HG03045 (cell line): ENCODE results near the gene SELPLG.
"Not testable (repeated sequence)": the region's sequence is repeated elsewhere in the genome, so short reads cannot be mapped to it uniquely, and the experiment has no call there.

ENCODE experiments used
- ATAC-seq: cut with Tn5 transposase; IDR thresholded peaks from one replicate; pipeline ENCODE4 v1.9.1; 2021; ENCODE audit warnings: mild to moderate bottlenecking, moderate library complexity; ENCODE audit not compliant: unreplicated experiment

Gene SELPLG

DNA sequence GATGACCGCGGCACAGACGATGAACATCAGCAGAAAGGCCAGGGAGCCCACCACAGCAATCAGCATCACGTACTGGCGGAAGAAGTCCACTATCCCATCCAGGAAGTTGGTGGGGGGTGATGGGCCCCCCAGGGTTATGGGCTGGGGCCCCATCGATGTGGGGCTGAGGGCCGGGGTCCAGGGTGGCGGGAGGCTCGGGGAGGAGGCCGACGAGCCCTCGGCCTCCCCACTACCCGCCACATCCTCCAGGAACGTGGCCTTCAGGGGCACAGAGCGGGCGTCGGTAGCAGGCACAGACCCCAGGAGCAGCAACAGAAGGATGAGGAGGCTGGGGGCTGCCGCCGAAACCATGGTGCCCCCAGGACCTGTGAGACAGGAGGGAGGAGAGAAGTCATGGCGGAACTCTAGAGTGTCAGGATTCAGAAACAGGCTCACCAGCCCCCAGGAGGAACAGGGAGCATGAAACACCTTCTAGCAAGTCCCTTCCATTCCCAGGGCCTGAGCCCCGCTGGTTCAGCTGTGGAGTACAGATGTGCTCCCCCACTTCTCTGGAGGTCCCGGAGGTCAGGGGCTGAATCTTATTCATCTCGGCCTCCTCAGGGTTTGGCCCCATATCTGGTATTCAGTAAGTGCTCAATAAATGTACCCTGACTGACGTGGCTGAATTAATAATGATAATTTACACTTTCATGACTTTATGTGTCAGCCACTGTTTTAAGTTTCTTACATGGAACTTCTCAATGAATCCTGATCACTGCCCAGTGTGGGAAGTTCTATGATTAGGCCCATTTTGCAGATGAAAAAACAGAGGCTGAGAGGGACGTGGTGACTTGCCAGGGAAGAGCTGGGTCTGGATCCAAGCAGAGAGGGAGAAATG is 41.4 kb downstream of the SELPLG start:
- ATAC-seq, result no peak

DNA sequence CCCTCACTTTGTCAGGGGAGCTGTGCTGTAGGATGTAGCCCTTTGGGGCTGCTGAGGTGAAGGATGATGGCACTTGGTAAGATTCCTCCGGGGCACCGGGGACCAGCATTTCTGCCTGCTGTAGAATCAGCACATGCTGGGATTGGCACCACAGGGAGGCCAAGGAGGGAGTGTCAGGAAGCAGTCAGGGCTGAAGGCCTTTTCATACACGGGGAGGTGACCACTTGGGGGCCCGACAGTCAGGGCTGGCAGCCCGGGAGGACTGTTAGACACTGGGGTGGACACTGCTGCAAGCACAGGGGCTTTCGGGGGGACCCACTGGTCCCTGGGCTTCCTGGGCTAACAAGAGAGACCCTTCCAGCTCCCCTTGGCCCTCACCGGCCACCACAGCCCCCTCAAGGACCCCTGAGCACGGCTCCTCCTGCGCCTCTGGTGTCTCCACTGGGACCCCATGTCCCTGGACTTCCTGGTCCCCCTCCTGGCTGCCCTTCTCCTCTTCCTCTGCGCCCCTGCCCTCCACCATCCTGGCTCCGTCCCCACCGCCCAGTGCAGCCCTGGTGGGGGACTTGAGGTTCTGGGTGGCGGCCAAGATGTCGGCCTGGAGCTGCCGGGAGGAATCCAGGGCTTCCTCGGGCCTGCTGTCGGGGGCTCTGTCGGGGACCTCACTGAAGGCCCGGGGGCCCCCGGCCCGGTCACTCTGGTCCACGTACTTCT is 42.3 kb downstream of the SELPLG start:
- ATAC-seq, result no peak

DNA sequence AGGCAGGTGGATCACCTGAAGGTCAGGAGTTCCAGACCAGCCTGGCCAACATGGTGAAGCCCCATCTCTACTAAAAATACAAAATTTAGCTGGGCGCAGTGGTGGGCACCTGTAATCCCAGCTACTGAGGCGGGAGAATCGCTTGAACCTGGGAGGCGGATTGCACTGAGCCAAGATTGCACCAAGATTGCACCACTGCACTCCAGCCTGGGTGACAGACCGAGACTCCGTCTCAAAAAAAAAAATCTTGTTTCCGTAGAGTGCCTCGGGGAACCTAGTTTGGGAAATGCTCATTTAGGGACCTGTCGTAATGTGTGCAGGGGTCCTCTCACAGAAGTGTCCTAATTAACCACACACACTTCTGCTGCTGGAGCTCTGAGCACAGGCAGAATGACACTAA is 43.2 kb downstream of the SELPLG start:
- not testable (repeated sequence) for ATAC-seq

DNA sequence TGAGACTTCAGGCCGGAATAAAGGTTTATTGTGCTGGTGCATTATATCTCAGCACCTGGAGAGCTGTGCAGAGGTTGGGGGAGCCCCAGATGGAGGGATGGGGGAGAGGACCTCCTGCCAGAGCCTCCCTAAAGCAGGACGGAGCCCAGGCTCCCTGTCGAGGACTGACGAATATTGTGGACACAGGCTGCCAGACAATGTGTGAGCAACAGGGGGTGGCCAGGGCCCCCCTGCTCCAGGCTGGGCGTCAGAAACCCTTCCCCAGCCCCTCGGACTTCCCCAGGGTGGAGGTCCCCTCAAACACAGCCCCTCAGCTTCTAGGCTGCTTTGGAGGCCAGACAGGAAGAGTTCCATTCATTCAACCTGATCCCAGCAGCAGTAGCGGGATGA is 43.9 kb downstream of the SELPLG start:
- ATAC-seq, result no peak

DNA sequence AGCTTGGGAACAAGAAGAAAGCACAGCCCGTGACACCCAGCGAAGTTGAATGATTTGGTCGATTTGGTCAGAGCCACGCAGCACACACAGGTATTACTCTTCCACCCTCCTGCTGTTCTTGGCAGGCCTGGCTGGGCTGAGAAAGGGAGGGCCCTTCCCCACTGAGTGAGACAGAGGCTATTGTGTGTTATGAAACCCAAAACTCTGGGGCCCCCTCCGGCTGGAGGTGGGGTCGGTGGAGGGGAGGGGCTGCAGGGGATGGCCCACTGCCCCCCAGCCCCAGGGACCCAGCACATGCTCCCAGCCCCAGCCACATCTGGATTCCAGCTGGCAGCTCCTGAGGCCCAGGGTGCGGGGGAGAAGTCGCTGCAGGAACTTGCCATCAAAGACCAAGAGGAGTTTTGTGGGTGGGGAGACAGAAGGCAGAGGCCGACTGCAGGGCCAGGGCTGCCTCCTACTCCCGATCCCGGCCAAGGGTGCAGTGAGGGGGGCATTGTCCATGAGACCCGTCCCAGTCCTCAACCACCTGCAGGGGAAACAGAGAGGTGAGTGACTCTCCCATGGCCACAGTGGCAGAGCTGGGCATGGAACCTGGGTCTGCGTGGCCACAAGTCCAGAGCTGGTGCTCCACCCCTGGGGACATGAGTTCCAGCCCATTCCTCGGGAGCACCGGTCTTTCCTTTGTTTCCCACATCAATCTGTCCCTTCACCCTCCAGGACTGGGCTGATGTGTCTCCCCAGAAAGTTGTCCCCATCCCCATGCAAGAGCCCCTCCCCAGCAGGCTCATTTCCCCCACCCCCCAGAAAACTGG is 44.5 kb downstream of the SELPLG start:
- no peak for ATAC-seq

DNA sequence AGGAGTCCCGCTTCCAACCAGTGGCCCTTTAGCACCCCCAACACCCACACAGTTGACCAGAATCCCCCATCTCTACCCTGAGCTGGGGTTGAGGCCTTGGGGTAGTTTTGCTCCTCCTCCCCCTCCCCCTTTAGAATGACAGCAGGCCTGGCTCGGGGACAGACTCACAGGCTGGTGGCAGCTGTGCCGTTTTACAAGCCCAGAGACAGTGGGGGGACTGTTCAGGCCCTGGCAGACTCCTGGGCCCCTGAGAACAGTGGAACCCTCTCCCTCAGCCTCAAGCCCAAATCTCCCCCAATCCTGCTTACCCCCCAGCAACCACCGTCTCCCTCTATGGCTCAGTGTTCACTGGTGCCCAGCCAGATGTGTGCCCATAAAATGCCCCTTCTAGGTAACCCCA is 45.9 kb downstream of the SELPLG start:
- ATAC-seq, result no peak

DNA sequence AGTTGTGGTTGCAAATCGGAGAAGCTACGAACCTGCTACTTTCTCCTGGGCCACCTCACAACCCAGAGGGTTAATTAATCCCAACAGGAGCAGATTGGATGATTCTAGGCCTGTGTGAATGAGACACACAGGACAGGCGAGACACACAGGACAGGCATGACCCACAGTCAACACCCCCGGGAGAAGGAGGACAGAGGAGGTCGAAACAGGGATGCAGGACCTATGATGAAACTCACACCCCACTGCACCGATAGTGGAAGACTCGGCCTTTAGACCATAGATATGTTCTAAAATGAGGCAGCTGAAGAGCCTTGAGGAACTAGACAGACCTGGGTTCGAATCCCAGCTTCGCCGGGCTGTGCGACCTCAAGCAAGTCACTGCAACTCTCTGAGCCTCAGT is 47.4 kb downstream of the SELPLG start:
- no peak for ATAC-seq

DNA sequence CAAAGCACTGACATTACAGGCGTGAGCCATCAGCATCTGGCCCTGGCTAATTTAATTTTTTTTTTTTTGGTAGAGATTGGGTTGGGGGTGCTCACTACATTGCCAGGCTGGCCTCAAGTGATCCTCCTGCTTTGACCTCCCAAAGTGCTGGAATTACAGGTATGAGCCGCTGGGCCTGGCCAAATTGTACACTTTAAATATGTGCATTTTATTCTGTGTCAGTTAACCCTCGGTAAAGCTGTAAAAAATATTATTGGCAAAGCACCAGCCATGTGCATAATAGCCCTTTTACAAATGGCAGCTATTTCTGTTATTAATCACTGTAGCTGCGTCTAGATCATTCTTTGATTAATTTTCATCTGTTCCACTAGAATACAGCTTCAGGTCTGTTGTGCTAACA is 47.8 kb downstream of the SELPLG start:
- no peak for ATAC-seq

DNA sequence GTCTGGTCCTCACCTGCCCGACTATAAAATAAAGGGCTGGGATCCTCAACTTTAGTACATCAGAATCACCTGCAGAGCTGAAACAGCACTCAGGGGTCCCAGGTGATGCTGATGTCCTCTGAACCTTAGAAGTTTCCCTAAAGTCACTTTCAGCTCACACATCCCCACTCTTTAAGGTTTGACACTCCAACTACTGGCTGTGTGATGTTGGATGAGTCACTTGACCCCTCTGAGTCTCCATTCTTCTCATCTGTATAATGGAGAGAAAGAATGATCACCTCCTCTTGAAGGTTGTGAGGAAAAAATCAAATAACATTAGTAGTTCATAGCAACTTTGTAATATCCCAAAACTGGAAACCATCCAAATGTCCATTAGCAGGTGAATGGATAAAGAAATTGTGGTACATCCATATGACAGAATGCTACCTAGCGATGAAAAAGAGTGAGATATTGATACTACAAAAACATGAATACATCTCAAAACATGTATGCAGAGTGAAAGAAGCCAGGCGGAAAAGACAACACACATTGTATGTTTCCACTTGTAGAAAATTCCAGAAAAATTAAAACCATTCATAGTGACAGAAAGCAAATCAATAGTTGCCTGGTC is 49.1 kb downstream of the SELPLG start:
- ATAC-seq, result no peak

DNA sequence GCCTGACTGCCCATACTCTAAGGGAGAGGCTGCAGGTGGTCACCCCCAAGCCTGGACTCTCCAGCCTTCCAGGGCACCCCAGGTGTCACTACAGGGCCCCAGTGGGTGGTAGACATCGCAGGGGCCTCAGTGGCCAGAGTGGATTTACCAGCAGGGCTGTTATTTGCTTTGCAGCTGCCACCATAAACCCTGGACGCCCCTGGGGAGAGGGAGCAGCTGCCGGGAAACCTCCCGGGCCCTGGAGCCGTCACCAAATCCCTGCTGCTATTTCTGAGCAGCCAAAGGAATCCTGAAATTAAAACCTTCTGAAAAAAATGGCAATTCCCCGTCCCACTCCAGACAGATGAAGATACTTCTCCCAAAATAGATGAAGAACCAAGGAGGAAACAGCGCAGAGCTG is 49.7 kb downstream of the SELPLG start:
- no peak for ATAC-seq

DNA sequence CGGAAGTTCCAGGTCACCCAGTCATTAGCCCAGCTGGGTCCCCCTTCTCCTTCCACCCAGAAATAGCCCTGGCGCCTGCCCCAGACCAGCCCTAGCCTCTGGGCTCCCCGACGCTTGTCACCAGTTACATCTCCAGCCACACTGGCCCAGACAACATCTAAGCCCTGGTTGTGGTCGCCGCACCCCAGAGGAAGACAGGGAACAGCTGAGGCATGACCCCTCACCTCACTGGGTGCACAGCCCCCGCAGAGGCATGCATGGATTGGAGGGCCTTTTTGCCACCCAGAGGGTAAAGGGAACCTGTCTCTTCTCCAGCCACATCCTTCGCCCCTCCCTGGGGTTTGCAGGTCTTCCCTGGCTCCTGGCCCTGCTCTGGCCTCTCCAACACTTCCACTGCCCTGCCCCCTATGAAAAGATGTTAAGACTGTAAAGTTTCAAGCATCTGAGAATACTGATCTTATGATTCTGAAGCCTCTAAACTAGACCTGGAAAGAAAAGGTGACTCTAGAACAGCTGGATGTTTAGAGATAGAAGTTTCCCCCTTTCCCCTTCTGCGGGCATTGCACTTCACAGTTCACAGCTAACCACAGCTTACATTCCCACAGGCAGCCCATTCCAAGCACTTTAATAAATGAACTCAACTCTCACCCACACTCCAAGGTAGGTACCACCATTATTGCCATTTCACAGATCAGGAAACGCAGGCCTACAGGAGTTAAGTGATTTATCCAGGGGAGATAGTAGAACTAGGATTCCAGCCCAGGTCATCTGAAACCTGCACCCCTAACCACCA is 50.5 kb downstream of the SELPLG start:
- no peak for ATAC-seq

DNA sequence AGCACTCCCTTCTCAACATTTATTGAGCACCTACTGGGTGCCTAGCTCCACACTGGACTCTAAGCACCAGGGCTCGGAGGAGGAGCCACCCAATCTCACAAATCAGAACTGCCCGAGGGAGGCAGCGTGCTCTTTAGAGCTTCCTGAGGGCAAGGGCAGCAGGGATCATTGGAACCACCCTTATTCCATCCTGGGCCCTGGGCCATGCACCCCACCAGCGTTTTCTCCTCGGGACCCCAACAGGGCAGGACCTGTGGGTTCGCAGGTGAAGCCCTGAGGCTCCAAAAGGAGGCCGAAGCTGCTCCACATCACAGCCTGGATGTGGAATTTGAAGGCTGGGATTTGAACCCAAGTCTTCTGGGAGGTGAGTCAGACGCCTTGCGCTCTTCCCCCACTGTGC is 51.2 kb downstream of the SELPLG start:
- no peak for ATAC-seq

DNA sequence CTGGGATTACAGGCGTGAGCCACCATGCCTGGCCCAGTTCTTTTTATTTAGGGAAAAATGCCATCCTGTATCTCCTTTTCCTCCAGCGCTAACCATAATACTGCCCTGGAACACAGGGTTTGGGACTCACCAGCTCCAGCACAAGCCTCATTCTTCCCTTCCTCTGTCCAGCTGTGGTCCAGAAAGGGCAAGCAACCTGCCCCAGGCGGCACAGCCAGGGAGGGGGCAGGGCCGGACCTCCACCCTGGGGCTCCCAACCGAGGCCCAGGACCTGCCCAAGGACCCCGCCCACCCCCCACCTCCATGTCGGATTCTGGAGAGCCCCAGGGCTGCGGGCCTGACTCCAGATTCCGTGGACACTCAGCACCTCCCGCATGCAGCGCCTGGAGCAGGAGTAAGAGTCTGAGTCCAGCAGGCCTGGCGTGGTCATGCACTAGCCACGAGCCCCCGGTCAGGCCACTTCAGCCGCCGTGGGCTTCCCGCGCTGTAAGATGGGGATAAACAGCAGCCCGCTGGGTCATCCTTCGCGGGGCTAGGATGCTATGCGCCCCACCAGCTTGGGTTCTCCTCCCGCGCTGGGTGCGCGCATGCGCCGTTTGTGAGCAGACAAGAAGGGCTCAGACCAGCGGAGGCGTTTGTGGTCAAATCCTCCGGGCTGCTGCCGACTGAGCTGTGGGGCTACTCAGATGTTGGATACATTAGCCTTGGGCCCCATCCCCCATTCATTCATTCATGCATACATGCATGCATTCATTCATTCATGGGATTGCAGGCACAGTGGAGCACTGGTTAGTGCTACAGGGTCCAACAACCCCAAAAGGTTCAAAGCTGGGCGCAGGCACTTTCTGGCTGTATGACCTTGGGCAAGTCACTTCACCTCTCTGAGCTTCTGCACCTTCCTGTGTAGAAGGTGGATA is 52.1 kb downstream of the SELPLG start:
- no peak for ATAC-seq

DNA sequence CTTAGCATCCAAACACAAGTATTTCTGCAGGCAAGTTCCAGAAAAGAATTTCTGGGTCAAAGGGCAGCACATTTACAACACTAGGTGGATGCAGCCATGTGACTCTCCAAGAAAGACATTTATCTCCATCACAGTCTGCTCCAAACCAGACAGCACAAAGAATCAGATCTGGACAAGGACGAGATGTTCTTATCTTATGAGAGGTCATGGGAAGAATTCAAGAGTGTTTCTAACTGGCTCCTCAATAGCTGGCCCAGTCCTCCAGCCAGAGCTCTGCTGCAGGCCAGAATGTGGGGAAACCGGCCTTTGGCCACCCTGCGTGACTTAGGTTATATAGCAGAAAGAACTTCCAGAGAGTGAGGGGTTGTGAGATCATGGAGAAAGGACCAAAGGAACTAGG is 53.2 kb downstream of the SELPLG start:
- no peak for ATAC-seq

DNA sequence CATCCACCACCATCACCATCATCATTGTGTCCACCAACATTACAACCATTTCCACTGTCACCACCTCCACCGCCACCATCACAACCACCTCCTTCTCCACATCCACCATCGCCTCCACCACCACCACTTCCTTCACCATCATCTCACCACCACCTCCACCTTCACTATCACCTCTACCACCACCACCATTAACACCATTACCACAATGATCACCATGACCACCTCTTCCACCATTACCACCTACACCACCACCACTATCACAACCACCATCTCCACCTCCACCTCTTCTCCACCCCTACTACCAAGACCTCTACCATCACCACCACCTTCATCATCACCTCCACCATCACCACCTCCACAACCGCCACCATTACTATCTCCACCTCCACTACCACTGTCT is 54.9 kb downstream of the SELPLG start:
- ATAC-seq, result no peak

DNA sequence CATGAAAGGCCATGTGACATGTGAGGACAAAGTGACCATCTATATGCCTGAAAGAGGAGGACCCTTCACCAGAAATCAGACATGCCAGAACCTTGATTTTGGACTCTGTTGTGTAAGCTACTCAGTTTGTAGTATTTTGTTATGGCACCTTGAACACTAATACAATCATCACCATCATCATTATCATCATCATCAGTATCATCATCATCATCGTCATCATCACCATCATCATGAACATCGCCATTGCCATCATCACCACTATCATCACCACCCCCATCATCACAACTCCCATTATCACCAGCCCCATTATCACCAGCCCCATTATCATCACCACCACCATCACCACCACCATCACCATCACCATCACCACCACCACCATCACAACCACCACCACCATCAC is 55.4 kb downstream of the SELPLG start:
- no peak for ATAC-seq

DNA sequence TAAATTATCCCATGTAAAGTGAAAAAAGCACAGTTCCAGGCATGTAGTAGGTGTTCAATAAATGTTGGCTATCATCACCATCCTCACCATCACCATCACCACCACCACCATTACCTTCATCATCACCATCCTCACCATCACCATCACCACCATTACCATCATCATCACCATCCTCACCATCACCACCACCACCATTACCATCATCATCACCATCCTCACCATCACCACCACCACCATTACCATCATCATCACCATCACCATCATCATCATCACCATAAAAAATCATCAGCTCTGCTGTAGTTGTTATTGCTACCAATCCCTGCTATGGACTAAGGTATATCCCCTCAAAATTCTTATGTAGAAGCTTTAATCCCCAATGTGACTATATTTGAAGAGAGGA is 56.2 kb downstream of the SELPLG start:
- ATAC-seq, result no peak

DNA sequence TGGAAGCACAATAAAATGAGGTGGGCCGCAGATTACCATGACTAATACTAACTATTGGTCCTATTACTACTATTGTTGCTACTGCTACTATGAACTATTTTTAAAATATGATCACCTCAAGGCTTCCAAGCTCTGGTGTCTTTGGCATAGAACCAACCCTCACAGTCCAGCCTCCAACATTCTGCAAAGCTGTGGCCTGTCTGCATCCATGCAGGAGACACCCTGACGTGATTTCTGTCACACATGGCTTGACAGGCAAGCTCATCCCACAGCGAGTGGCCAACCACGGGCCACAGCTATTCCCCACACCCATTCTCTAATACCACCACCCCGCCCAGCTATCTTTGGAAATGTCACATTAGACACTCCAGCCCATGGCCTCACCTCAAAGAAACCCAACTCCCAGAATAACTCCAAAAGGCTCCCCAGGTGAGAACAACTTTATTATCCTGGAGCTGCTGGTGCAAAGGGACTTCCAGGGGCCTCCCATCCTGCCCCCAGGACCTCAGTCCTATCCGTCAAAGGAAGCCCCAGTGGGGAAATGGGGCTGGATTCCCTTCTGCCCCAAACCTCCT is 56.9 kb downstream of the SELPLG start:
- ATAC-seq, result no peak
